GM19467 (cell line): ENCODE data around the gene AGAP1.
A peak's percentile ranks its signal among the peaks of the same experiment; 100 is the strongest.

Source experiments
- ATAC-seq: cut with Tn5 transposase; IDR thresholded peaks from one replicate; pipeline ENCODE4 v1.9.1; 2021; ENCODE audit warnings: mild to moderate bottlenecking, moderate library complexity; ENCODE audit not compliant: unreplicated experiment

Gene AGAP1

DNA sequence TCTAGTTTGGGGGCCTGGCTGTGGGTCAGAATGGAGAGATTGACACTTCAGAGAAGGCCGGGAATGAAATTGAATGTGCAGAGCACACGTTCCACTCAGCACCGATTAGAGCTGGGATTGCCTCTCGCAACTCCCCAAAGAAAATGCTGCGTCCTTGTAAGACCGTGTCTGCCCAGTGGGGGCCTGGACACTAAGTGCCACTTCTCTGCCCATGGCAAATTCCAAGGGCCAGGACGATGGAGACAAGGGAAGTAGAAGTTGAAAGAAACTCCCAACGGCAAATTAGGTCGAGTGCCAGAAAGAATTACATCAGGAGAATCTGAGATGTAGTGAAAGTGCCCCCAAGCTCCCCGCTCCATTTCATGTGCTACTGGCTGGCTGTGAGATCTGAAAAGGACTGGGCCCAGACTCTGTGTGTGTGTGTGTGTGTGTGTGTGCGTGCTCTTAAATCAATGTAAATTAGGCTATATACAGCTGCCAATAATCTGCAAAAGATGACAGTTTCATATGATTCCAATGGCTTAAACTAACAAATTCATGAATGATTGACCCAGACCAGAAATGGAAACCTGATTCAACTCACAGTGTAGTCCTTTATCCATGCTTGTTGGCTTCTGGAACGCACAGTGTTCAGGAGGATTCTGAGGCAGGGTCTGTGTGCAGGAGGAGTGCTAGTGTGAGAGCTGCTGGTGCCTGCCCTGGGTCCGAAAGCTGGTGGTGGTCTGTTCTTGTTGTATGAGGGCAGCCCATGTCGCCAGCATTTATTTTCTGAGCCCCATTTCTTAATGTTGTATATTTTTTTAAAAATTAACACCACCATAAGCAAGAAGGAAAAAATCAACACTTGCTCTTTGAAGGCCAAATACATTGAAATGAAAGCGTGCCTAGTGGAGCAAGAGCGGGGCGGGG is 234.3 kb downstream of the AGAP1 start:
- no peak for ATAC-seq

GRCh38 chr2:235728800-235729556 is 235.1 kb downstream of the AGAP1 start:
- no peak for ATAC-seq

DNA sequence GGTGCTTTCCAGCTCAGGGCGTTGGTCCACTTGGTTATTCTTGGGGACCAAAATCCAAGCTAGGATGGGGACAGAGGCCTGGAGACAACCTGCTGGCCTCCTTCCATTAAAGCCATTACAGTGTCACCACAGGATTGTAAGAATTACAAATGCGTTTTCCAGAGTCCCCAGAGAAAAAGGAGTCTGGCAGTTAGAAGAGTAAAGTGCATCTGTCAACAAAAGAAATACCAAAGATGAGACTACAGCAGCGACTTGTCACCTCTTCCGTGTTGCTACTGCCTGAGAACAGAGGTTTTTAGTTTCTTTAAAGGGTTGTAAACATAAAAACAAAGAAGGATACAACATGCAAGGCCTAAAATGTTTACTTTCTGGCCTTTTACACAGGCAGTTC is 235.7 kb downstream of the AGAP1 start:
- no peak for ATAC-seq

DNA sequence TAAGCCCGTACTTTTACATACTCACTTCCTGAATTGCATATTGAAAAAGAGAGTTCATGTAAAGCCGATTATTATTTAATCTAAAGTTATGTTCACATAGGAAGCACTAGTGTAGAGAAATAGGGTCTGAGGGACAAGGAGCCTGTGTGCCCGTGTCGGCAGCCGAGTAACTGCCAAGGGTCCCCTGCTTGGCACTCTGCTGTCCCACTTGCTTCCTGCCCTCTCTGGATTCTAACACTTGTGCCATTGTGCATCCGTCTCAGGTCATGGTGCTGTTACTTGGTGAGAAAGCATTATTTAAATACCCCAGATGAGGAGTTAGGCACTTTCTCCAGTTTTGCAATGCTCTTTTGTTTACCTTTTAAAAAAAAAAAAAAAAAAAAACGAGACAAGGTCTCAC is 236.3 kb downstream of the AGAP1 start:
- no peak for ATAC-seq

DNA sequence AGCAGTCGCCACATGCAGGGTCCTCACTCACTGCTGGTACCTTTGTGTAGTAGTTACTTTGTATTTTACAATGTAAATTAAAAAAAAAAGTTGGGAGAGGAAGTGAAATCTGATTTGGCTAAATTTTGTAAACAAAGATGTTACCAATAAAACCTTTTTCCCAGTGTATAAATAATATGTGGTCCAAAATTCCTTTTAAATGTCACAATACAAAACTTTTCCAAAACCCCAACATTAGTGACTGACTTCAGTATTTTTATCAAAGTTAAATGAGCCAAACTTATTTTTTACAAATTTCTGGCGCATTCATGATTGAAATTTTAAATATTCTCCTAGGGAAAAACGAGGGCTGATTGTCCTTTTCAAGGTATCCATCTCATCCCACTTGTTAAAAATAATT is 239.9 kb downstream of the AGAP1 start:
- ATAC-seq: no peak

- ATAC-seq: no peak
Observed at GRCh38 chr2:235734168-235734567, 240.3 kb downstream of the AGAP1 start.

GRCh38 chr2:235734688-235735231 is 240.9 kb downstream of the AGAP1 start:
- ATAC-seq: no peak

DNA sequence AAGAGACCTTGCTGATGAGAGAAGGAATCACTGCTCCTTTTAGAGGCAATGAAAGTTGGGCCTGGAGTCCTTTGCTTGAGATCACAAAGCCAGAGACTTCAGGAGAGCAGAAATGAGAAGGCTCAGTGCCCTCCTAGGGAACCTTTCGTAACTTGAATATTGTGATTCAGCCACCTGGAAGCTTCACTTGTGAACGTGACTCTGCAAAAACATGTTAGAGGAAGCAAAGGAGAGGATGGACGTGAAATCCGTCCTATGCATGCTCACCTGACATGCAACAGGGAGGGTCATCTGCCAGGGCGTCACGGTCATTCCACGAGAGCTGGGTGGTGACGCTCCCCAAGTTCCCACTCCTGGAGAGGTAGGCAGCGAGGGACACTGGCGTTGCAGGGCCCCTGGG is 243.6 kb downstream of the AGAP1 start:
- ATAC-seq: no peak

DNA sequence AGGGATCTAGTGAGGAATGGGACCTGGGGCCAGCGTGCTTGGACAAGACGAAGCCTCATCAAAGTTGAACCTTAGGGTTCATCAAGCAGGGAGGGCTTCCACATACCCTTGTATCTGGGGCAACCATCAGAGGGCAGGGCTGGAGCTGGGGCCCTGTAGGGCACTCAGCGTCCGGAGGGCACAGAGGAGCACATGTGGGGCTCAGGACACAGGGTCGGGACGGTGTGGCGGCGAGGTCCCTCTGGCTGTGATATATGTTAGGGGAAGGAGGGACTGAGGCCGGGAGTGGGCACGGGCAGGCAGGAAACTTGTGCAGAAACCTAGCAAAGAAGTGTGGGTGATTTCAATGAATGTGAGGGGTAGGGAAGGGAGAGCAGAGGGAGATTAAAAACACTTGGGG is 244.0 kb downstream of the AGAP1 start:
- ATAC-seq: no peak

DNA sequence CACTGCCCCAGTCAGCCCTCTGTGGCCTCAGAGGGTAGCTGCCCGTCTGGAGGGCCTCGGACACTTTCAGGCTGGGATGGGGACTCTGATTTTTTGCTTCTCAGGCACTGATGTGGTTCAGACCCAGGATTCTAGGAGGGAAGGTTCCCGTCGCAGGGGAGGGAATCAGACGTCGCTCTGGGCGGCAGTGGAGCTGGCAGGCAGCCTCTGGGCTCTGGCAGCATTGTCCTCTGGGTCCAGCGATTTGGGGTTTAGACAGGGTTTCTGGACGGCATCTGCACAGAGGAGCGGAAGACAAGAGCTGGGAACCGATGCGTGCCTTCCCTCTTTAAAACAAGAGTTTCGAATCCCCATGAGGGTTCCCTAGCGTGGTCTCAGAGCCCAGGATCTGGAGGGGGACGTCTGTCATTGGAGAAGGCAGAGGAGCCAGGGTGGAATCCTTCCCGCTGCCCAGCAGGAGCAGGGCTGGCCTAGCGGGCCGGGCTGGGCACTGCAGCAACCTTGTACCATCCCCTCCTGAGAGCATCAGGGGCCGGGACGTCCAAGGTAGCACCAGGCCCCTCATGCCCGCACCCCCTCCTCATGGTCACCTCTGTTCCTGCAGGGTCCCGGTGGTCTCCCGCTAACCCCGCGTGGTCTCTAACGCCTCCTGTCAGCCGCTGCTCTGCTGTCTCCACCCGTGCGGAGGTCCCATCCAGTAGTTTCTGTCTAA is 246.0 kb downstream of the AGAP1 start:
- no peak for ATAC-seq

- no peak for ATAC-seq
Observed at GRCh38 chr2:235740821-235741220, 247.0 kb downstream of the AGAP1 start.

- no peak for ATAC-seq
Observed at GRCh38 chr2:235744161-235744560, 250.3 kb downstream of the AGAP1 start.

- no peak for ATAC-seq
Observed at GRCh38 chr2:235745597-235745996, 251.8 kb downstream of the AGAP1 start.

DNA sequence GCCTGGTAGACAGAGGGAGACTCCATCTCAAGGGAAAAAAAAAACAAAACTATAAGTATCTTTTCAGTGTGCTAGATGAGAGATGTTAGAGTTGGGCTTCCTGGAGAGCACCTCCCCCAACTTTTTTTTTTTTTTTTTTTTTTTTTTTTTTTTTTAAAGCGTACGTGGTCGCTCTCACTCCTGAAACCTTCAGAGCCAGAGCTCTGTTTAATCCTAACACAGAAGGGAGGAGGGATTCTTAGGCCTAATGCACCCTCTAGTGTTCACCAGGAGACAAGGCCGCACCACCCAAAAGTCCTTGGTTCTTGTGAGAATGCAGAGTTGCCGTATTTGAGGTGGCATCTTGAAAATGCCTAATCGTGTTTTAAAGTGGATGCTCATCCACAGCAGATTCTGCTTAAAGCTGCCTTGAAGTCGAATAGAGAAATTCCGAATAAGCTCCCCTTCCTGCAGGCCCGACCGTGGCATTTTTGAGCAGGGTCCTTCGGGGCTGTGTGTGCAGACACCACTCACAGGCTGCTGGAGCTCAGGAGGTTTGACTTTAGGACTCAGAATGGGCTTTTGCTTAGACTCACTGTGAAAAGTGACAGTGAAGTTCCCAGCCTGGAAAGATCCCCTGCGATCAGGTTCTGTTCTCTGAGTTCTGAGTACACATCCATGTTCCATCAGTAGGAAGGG is 252.6 kb downstream of the AGAP1 start:
- ATAC-seq: peak; percentile 56

GRCh38 chr2:235747001-235747785 is 253.3 kb downstream of the AGAP1 start:
- ATAC-seq: no peak

DNA sequence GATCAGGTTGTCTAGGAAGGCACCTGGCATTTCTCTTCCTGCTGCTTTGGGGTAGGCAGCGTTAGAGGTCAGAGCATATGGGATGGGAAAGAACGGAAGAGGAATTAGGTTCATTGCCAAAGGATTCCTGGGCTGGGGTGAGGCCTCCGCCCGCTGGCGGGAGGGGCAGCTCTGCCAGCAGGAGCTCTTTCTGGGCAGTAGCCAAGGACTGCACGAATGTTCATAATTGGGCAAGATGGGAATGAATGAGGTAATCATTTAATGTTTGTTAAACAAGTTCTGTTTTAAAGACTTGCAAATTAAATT is 253.9 kb downstream of the AGAP1 start:
- ATAC-seq: no peak

DNA sequence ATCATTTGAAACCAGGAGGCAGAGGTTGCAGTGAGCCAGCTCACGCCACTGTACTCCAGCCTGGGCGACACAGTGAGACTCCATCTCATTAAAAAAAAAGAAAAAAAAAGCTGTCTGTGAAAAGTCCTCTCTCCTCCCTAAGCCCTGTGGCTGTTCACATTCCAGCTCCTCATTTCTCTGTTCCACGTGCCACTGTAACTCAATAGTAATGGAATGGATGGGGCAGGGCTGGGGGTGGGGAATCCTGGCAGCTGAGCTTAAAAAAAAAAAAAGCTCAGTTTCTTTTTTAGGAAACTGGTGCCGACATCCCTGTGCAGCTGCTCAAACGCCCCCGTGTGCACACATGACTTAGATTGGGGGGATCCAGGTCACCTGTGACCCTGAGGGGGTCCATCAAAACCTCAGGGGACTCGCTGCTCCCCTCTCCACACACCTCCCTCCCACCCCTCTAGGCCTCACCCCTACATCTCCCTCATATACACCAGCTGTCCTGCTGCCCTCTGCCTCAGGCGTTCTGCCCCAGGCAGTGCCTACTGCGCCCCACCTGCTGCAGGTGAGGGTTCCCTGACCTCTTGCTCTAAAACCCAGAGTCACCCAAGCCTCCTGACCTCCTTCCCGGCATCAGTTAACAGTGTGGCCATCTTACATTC is 255.4 kb downstream of the AGAP1 start:
- no peak for ATAC-seq

GRCh38 chr2:235749771-235750160 is 255.9 kb downstream of the AGAP1 start:
- ATAC-seq: no peak

- ATAC-seq: no peak
Observed at GRCh38 chr2:235752846-235753245, 259.0 kb downstream of the AGAP1 start.
